Fibroblast of skin of right quadriceps (primary cell): ENCODE results near the gene EPB41.
A peak's percentile ranks its signal among the peaks of the same experiment; 100 is the strongest.
"Not testable (repeated sequence)": the region's sequence is repeated elsewhere in the genome, so short reads cannot be mapped to it uniquely, and the experiment has no call there.

Source experiments
- DNase-seq: peaks from one replicate; pipeline ENCODE4 v3.0.0-alpha.2; 2013

The EPB41 gene

GRCh38 chr1:28928314-28928941 is 14.1 kb downstream of the EPB41 start:
- DNase-seq = peak; percentile 5

- DNase-seq = no peak
Observed at GRCh38 chr1:28933277-28933676, 18.9 kb downstream of the EPB41 start.

- no peak for DNase-seq
Observed at GRCh38 chr1:28933918-28934317, 19.5 kb downstream of the EPB41 start.

GRCh38 chr1:28934676-28935075 is 20.3 kb downstream of the EPB41 start:
- DNase-seq = no peak

- DNase-seq = no peak
Observed at GRCh38 chr1:28935293-28935692, 20.9 kb downstream of the EPB41 start.

- no peak for DNase-seq
Observed at GRCh38 chr1:28936094-28936493, 21.7 kb downstream of the EPB41 start.

- no peak for DNase-seq
Observed at GRCh38 chr1:28936528-28936927, 22.2 kb downstream of the EPB41 start.

- DNase-seq = not testable (repeated sequence)
Observed at GRCh38 chr1:28943581-28943980, 29.2 kb downstream of the EPB41 start.

GRCh38 chr1:28950006-28950405 is 35.6 kb downstream of the EPB41 start:
- DNase-seq = no peak

- DNase-seq = no peak
Observed at GRCh38 chr1:28950449-28950848, 36.1 kb downstream of the EPB41 start.

GRCh38 chr1:28954126-28954726 is 39.9 kb downstream of the EPB41 start:
- DNase-seq = no peak

- peak; percentile 11 for DNase-seq
Observed at GRCh38 chr1:28956038-28956464, 41.7 kb downstream of the EPB41 start.

GRCh38 chr1:28962114-28962831 is 47.9 kb downstream of the EPB41 start:
- DNase-seq = not testable (repeated sequence)

- no peak for DNase-seq
Observed at GRCh38 chr1:28965271-28965870, 51.0 kb downstream of the EPB41 start.

GRCh38 chr1:28966617-28967016 is 52.2 kb downstream of the EPB41 start:
- DNase-seq = no peak

GRCh38 chr1:28971980-28972771 is 57.8 kb downstream of the EPB41 start:
- peak; percentile 96 for DNase-seq

- peak; percentile 63 for DNase-seq
Observed at GRCh38 chr1:28973596-28974421, 59.4 kb downstream of the EPB41 start.

- peak; percentile 69 for DNase-seq
Observed at GRCh38 chr1:28974432-28974831, 60.1 kb downstream of the EPB41 start.

GRCh38 chr1:28976248-28976647 is 61.9 kb downstream of the EPB41 start:
- no peak for DNase-seq

- DNase-seq = no peak
Observed at GRCh38 chr1:28981210-28981609, 66.8 kb downstream of the EPB41 start.

GRCh38 chr1:28982198-28982597 is 67.8 kb downstream of the EPB41 start:
- no peak for DNase-seq

- no peak for DNase-seq
Observed at GRCh38 chr1:28983091-28983490, 68.7 kb downstream of the EPB41 start.
